HepG2 (cell line): Measurements from ENCODE around the gene VAX1. TPM values are rescaled to one million over a fixed set of nuclear protein-coding genes. Genes with fewer than 3 reads are reported as not detected.

Source experiments
- ATAC-seq: fragments of 200-7000 bp; cut with Tn5 transposase; 3 replicates; pipeline ENCODE4 v1.9.1; 2020; ENCODE audit warnings: mild to moderate bottlenecking, moderate library complexity
- BruUV-seq: library from RNA; stranded (reverse); fragments of 400-500 nt; replicated peaks from 2 replicates; lab custom pipeline; 2021; lab: Mats Ljungman, UMichigan
- CTCF ChIA-PET: fragments of 300-600 bp; formaldehyde crosslinking; extraction: SDS; loops from one replicate; lab custom pipeline; 2021; ENCODE audit warnings: low total read pairs, inconsistent platforms, low intra/inter-chr PET ratio; lab: Yijun Ruan, JAX
- POLR2A ChIA-PET: fragments of 350-600 bp; sonication (Branson Sonifier 250); formaldehyde crosslinking; loops from one replicate; lab custom pipeline; 2020; ENCODE audit warnings: antibody characterized with exemption, inconsistent platforms; lab: Yijun Ruan, JAX
- DNase-seq: peaks from one replicate; pipeline ENCODE4 v3.0.0-alpha.2; 2015; ENCODE audit warnings: low spot score
- FAIRE-seq: peaks from 3 replicates; lab custom pipeline; 2011; peaks lifted over from hg19 to GRCh38; lab: Jason Lieb, UNC
- H2AFZ ChIP-seq: one replicate; pipeline ENCODE4 v1.6.1; 2011; ENCODE audit warnings: low read length, inconsistent platforms
- H3K27ac ChIP-seq: fragments of 300-600 bp; 3 replicates; pipeline ENCODE4 v1.8.0; 2011; ENCODE audit warnings: mixed run types, mild to moderate bottlenecking, mixed read lengths, low read length, inconsistent platforms; ENCODE audit not compliant: insufficient read depth; ENCODE audit errors: extremely low read length
- H3K27me3 ChIP-seq, 2 experiments: fragments of 200-600 bp in 1 of 2; 2 replicates in 1 of 2; 3 replicates in 1 of 2; pipeline versions ENCODE4 v1.6.0 to v1.8.0; 2011; ENCODE audit warnings: low read length in 2 of 2, mild to moderate bottlenecking in 2 of 2, moderate library complexity in 2 of 2, inconsistent platforms in 1 of 2; ENCODE audit not compliant: insufficient read depth in 2 of 2, control insufficient read depth in 1 of 2
- H3K36me3 ChIP-seq, 2 experiments: fragments of 200-600 bp in 1 of 2; replicated peaks in 1 of 2; 2 replicates in 1 of 2; 3 replicates in 1 of 2; pipeline versions ENCODE4 v1.5.1 to v1.8.0; 2011; ENCODE audit warnings: low read length in 2 of 2, inconsistent platforms in 1 of 2; ENCODE audit not compliant: insufficient read depth in 2 of 2, control insufficient read depth in 1 of 2
- H3K4me1 ChIP-seq: 2 replicates; pipeline ENCODE4 v1.5.1; 2012; ENCODE audit warnings: low read length, inconsistent platforms; ENCODE audit not compliant: insufficient read depth
- H3K4me2 ChIP-seq: 2 replicates; pipeline ENCODE4 v1.6.0; 2011; ENCODE audit warnings: low read depth, low read length, inconsistent platforms
- H3K4me3 ChIP-seq, 3 experiments: fragments of 200-600 bp in 1 of 3; sonication (generic), shearing (Covaris generic) in 1 of 3; replicated peaks in 1 of 3; 2 replicates each; pipeline ENCODE4 v1.5.1; 2011 to 2016; ENCODE audit warnings: low read length in 3 of 3, inconsistent platforms in 2 of 3, low read depth in 2 of 3, mild to moderate bottlenecking in 2 of 3, control low read depth in 1 of 3, mixed read lengths in 1 of 3; ENCODE audit not compliant: insufficient read depth in 1 of 3
- H3K79me2 ChIP-seq: one replicate; pipeline ENCODE4 v1.6.1; 2011; ENCODE audit warnings: low read length, inconsistent platforms; ENCODE audit not compliant: insufficient read depth
- H3K9ac ChIP-seq: 2 replicates; pipeline ENCODE4 v1.6.0; 2011; ENCODE audit warnings: mild to moderate bottlenecking, low read depth, low read length, inconsistent platforms; ENCODE audit not compliant: insufficient read depth
- H3K9me3 ChIP-seq: 2 replicates; pipeline ENCODE4 v1.5.1; 2012; ENCODE audit warnings: mild to moderate bottlenecking, low read length
- H4K20me1 ChIP-seq: 2 replicates; pipeline ENCODE4 v1.6.0; 2011; ENCODE audit warnings: inconsistent platforms, mild to moderate bottlenecking, low read length, moderate library complexity; ENCODE audit not compliant: insufficient read depth
- ATF7 ChIP-seq, 2 experiments: fragments of 450-650 bp in 1 of 2; sonication (generic) in 1 of 2; formaldehyde crosslinking in 1 of 2; IDR thresholded peaks; 2 replicates each; pipeline versions ENCODE4 v1.4.0 to v1.6.1; 2016 to 2020; ENCODE audit warnings: antibody characterized with exemption in 1 of 2, mild to moderate bottlenecking in 1 of 2, missing genetic modification reagents in 1 of 2
- CREB1 ChIP-seq, 2 experiments: fragments of 450-650 bp in 1 of 2; IDR thresholded peaks; 2 replicates each; pipeline ENCODE4 v1.6.1; 2016 to 2017; ENCODE audit warnings: control low read depth in 1 of 2, mild to moderate bottlenecking in 1 of 2, missing compliant biosample characterization in 1 of 2, missing genetic modification characterization in 1 of 2
- HINFP ChIP-seq: sonication (generic); formaldehyde crosslinking; IDR thresholded peaks from 2 replicates; pipeline ENCODE4 v1.4.0; 2020; ENCODE audit warnings: low read depth, mild to moderate bottlenecking, missing genetic modification reagents
- NAIF1 ChIP-seq: sonication (generic); formaldehyde crosslinking; IDR thresholded peaks from 2 replicates; pipeline ENCODE4 v1.5.0; 2020; ENCODE audit warnings: mild to moderate bottlenecking, missing genetic modification reagents, borderline replicate concordance
- NRL ChIP-seq: sonication (generic); formaldehyde crosslinking; IDR thresholded peaks from 2 replicates; pipeline ENCODE4 v1.5.0; 2020; ENCODE audit warnings: missing genetic modification reagents, mild to moderate bottlenecking, moderate library complexity, borderline replicate concordance
- SP1 ChIP-seq, 2 experiments: fragments of 450-650 bp in 1 of 2; sonication (generic) in 1 of 2; formaldehyde crosslinking in 1 of 2; IDR thresholded peaks; 2 replicates each; pipeline versions ENCODE4 v1.4.0 to v1.6.1; 2016 to 2020; ENCODE audit warnings: missing genetic modification reagents in 1 of 2
- STAG1 ChIP-seq: sonication (generic); formaldehyde crosslinking; IDR thresholded peaks from 2 replicates; pipeline ENCODE4 v1.4.0; 2020; ENCODE audit warnings: missing genetic modification reagents
- USF2 ChIP-seq, 2 experiments: sonication (generic) in 1 of 2; formaldehyde crosslinking in 1 of 2; IDR thresholded peaks; 2 replicates each; pipeline versions ENCODE4 v1.5.1 to v1.6.1; 2011 to 2020; ENCODE audit warnings: borderline replicate concordance in 1 of 2, low read depth in 1 of 2, low read length in 1 of 2, mild to moderate bottlenecking in 1 of 2, missing genetic modification reagents in 1 of 2, moderate library complexity in 1 of 2
- ZMYM4 ChIP-seq: sonication (generic); formaldehyde crosslinking; IDR thresholded peaks from 2 replicates; pipeline ENCODE4 v1.8.1; 2023; ENCODE audit warnings: mild to moderate bottlenecking, missing genetic modification reagents
- ZSCAN30 ChIP-seq: sonication (generic); formaldehyde crosslinking; IDR thresholded peaks from 2 replicates; pipeline ENCODE4 v1.5.0; 2020; ENCODE audit warnings: mild to moderate bottlenecking, missing genetic modification reagents
- WGBS: methylation state at CpG from one replicate; pipeline ENCODE4 v1.1.6; 2017; ENCODE audit warnings: low lambda C conversion rate; 5-methylcytosine and 5-hydroxymethylcytosine counted together
- in situ Hi-C: cut with HindIII; loops from 2 replicates; pipeline ENCODE4 v1.10.0; 2017; ENCODE audit warnings: low pct_unique_long_range_greater_than_20kb; ENCODE audit not compliant: extremely low pct_ligation_motif_present
- intact Hi-C: fragments of 100-400 bp; cut with micrococcal nuclease; formaldehyde crosslinking; loops from one replicate; pipeline ENCODE4 v1.10.0; 2022; ENCODE audit not compliant: unreplicated experiment
- polyA plus RNA-seq, 8 experiments: library from polyadenylated mRNA; depleted of rRNA in 3 of 8; stranded (reverse) in 7 of 8; unstranded in 1 of 8; fragments of >200 nt; fragmentation: Illumina TruSeq in 4 of 8; extraction: Trizol in 4 of 8; gene quantifications; 2 replicates each; pipeline versions ENCODE4 v1.2.1 to v1.2.3, GENCODE V29; 2011 to 2016; ENCODE audit warnings: low read depth in 4 of 8, missing spikeins in 1 of 8, mixed read lengths in 1 of 8; ENCODE audit not compliant: insufficient read depth in 1 of 8
- total RNA-seq, 5 experiments: library from RNA; depleted of rRNA; stranded (reverse); fragments of >200 nt; fragmentation: Illumina TruSeq; extraction: Trizol; gene quantifications; 2 replicates each; pipeline ENCODE4 v1.2.3, GENCODE V29; 2016; ENCODE audit warnings: low read depth in 1 of 5

The VAX1 gene
- total and polyA plus RNA-seq, 2 of the 13 experiments (the other 11 are each of a cell fraction or from before 2014, with no cell fraction given): not detected

- peak; percentile 40; the same call in 1 of the 2 replicates for TF ChIP-seq NAIF1 (CRISPR knock-in tag)
- TF ChIP-seq ZMYM4 (CRISPR knock-in tag): 0 out of 2 replicates have a peak, but pooled peaks have one; percentile 38
- TF ChIP-seq STAG1 (CRISPR knock-in tag): peak; percentile 83
These were observed 36.6 kb upstream of the VAX1 start (continued) for GRCh38 chr10:117174439-117175214.

GRCh38 chr10:117170244-117170643 is 32.2 kb upstream of the VAX1 start:
- no peak overlapping the region for H3K4me2 ChIP-seq
- ChIA-PET POLR2A (no interaction called here), CTCF (no interaction called here)
- no peaks in the 10 kb centered on the region for H4K20me1 ChIP-seq
- ATAC-seq (no peak), DNase-seq (no peak), FAIRE-seq (no peak)
- no peak overlapping the region for H3K9ac ChIP-seq
- H3K27me3 ChIP-seq: peaks cover 0 to 68% of the 10 kb centered on the region in 2 experiments
- no peak overlapping the region for H3K4me3 ChIP-seq
- WGBS: 0% methylated on average over 3 of the region's 6 CpGs
- BruUV-seq: no TSS peak
- no peak overlapping the region for H3K27ac ChIP-seq
- H3K4me1 ChIP-seq: peaks cover 21% of the 10 kb centered on the region
- no peaks in the 10 kb centered on the region for H3K9me3 ChIP-seq
- intact Hi-C loops: no loop called here
- no peaks in the 10 kb centered on the region for H3K36me3 ChIP-seq
- in situ Hi-C loops: loop anchor here (10.0 kb wide), 1 partner anchor 495 kb away; no protein-coding TSS in a partner anchor
- no peak overlapping the region for H2AFZ ChIP-seq
- H3K79me2 ChIP-seq: no peaks in the 10 kb centered on the region
- TF ChIP-seq ZSCAN30 (CRISPR knock-in tag) (no peak), USF2 (IDR thresholded peaks at IDR 0.05; ENCODE audit: low read depth, low read length) (peak; percentile 44), USF2 (CRISPR knock-in tag; IDR thresholded peaks at IDR 0.05; ENCODE audit: borderline replicate concordance) (peak; percentile 33; the same call in 1 of the 2 replicates), NRL (CRISPR knock-in tag) (no peak), ATF7 (IDR thresholded peaks at IDR 0.05) (peak; percentile 91), ATF7 (CRISPR knock-in tag; IDR thresholded peaks at IDR 0.05) (no peak), SP1 (IDR thresholded peaks at IDR 0.05) (no peak), SP1 (CRISPR knock-in tag; IDR thresholded peaks at IDR 0.05) (no peak), CREB1 (IDR thresholded peaks at IDR 0.05) (peak; percentile 57), CREB1 (CRISPR knock-in tag; IDR thresholded peaks at IDR 0.05) (no peak), HINFP (CRISPR knock-in tag) (no peak)
